Pancreas (tissue), 10 donors: Measurements from ENCODE around the gene TEX11. TPM values are rescaled to one million over a fixed set of nuclear protein-coding genes. Genes with fewer than 3 reads are reported as not detected.
A peak's percentile ranks its signal among the peaks of the same experiment; 100 is the strongest.
"Not testable (repeated sequence)": the region's sequence is repeated elsewhere in the genome, so short reads cannot be mapped to it uniquely, and the experiment has no call there.

Source experiments
- ATAC-seq, 4 donors: fragments of 200-7000 bp; cut with Tn5 transposase; one replicate each; pipeline versions ENCODE4 v1.8.0 to v1.9.1; 2020; ENCODE audit warnings: mild to moderate bottlenecking in 4 of 4, moderate library complexity in 4 of 4
- DNase-seq, 6 donors: peaks; one replicate each; pipeline ENCODE4 v3.0.0-alpha.2; 2020
- FAIRE-seq: peaks from 2 replicates; lab custom pipeline; 2012; peaks lifted over from hg19 to GRCh38; lab: Jason Lieb, UNC
- H3K27ac ChIP-seq, 4 donors: fragments of 200-600 bp; sonication (generic); 1 replicate in 3 of 4; 2 replicates in 1 of 4; pipeline versions ENCODE4 v1.5.0 to v1.8.0; 2020
- H3K27me3 ChIP-seq, 4 donors: fragments of 200-600 bp; one replicate each; pipeline ENCODE4 v1.8.0; 2021
- H3K36me3 ChIP-seq, 3 donors: fragments of 200-600 bp; sonication (generic) in 1 of 3; one replicate each; pipeline versions ENCODE4 v1.5.0 to v1.8.0; 2020 to 2021
- H3K4me1 ChIP-seq, 3 donors: fragments of 200-600 bp; one replicate each; pipeline ENCODE4 v1.8.0; 2021
- H3K4me3 ChIP-seq, 4 donors: fragments of 200-600 bp; sonication (generic) in 2 of 4; one replicate each; pipeline versions ENCODE4 v1.5.0 to v1.8.0; 2020 to 2021
- H3K9me3 ChIP-seq, 4 donors: fragments of 200-600 bp; one replicate each; pipeline ENCODE4 v1.8.0; 2021
- WGBS, 2 donors: extraction: QIAGEN DNeasy Blood & Tissue Kit; methylation state at CpG; one replicate each; pipeline ENCODE4 v1.1.7; 2013; 5-methylcytosine and 5-hydroxymethylcytosine counted together
- intact Hi-C, 3 donors: fragments of 100-400 bp; cut with DNase I; formaldehyde crosslinking; loops; one replicate each; pipeline versions ENCODE4 v1.11.1 to v1.14.2; 2022
- polyA plus RNA-seq, 2 donors: library from polyadenylated mRNA; stranded (reverse); fragments of 200-250 nt; gene quantifications; one replicate each; pipeline ENCODE4 v1.2.3, GENCODE V29; 2013
- total RNA-seq, 6 donors: library from RNA; stranded (reverse); fragmentation: NEBNext Ultra II Directional in 4 of 6; extraction: Animal tissue kit (Norgen Biotek cat#: 25700) in 4 of 6; gene quantifications; one replicate each; pipeline versions ENCODE4 v1.2.1 to v1.2.4, GENCODE V29; 2021 to 2023
- TF ChIP-seq, protein P1 (sequence below), 4 donors: fragments of 200-600 bp; sonication (generic) in 3 of 4; IDR thresholded peaks; one replicate each; pipeline versions ENCODE4 v1.5.0 to v1.8.0; 2021; ENCODE audit warnings: antibody characterized with exemption in 4 of 4
- donor health status: healthy with polysubstance abuse.
- donor health status: DM: no; HTN: no; CAD: no; lungs with moderate emphysema.
- donor health status: DM: no; HTN: no; CAD: no.
- donor health status: control.
- donor health status: control.
- donor health status: Bipolar disorder and iron deficiency.
- donor health status: DM: yes; HTN: yes; CAD: no.
- donor health status: DM: no; HTN: no; CAD: no.
- donor health status: DM: no; HTN: no; CAD: no.
- donor health status: DM: yes; HTN: yes; CAD: no.

The TEX11 gene
- total and polyA plus RNA-seq, 8 donors, result 0.75 to 9.0 (median 3.5) TPM

DNA sequence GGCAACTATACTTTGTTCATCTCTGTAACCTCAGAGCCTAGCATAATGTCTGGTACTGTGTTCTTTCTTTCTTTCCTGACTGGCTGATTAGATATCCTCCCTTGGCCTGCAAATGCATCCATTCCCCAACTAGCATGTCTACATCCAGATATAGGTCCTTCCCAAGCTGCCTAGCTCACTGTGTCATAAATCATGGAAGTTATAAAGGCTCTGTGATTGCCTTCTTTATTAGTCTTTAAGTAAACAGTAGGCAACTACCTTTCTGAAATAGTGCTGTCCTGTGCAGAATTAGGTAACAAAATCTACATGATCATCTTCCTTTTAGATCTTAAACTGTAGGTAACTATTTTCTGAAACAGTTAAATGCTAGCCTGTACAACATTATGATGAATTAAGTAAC lies 239.4 kb downstream of the TEX11 start:
- Histone ChIP-seq H3K4me3 (no peak overlapping the region), H3K9me3 (no peaks in the 10 kb centered on the region), H3K4me1 (no peaks in the 10 kb centered on the region), H3K27me3 (no peaks in the 10 kb centered on the region), H3K27ac (no peak overlapping the region), H3K36me3 (no peaks in the 10 kb centered on the region)
- FAIRE-seq (no peak), DNase-seq (no peak), ATAC-seq (no peak)
- intact Hi-C loops, result loop anchor here in 1 of 3 donors (10.0 kb wide), 1 partner anchor 244 kb away; the partner anchor contains the start of gene GDPD2
- TF ChIP-seq, protein P1, sequence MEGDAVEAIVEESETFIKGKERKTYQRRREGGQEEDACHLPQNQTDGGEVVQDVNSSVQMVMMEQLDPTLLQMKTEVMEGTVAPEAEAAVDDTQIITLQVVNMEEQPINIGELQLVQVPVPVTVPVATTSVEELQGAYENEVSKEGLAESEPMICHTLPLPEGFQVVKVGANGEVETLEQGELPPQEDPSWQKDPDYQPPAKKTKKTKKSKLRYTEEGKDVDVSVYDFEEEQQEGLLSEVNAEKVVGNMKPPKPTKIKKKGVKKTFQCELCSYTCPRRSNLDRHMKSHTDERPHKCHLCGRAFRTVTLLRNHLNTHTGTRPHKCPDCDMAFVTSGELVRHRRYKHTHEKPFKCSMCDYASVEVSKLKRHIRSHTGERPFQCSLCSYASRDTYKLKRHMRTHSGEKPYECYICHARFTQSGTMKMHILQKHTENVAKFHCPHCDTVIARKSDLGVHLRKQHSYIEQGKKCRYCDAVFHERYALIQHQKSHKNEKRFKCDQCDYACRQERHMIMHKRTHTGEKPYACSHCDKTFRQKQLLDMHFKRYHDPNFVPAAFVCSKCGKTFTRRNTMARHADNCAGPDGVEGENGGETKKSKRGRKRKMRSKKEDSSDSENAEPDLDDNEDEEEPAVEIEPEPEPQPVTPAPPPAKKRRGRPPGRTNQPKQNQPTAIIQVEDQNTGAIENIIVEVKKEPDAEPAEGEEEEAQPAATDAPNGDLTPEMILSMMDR (IDR thresholded peaks at IDR 0.05), result no peak

DNA sequence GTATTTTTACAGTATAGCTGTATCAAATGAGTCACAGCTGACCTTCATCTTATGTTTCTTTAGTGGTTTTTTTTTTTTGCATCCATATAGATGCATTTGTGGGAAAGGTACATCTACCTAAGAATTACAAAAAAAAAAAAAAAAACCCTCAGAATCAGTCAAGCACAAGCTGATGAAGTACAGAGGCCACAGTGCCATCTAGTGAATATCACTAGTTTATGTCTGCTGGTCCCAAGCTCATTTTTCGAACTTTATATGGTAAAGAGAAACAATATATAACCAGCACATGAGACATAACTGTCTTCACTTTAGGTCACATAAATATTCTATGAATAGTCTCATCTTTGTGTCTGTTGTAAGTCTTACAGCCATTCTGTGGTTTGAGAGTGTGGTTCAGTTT lies 243.8 kb downstream of the TEX11 start:
- Histone ChIP-seq H3K27ac (no peak overlapping the region), H3K36me3 (no peaks in the 10 kb centered on the region), H3K9me3 (no peaks in the 10 kb centered on the region), H3K4me3 (no peak overlapping the region), H3K4me1 (no peaks in the 10 kb centered on the region), H3K27me3 (peaks cover 0 to 4% (median 0%) of the 10 kb centered on the region in 4 donors)
- WGBS, 2 donors, result 3 to 17% methylated on average over 1 of the region's 1 CpG
- intact Hi-C loops, result loop anchor here in 1 of 3 donors (10.0 kb wide), 1 partner anchor 240 kb away; the partner anchor contains the start of gene GDPD2
- ATAC-seq (peak; percentile 53 to 80 (median 64)), DNase-seq (peak in 2 of 6 donors; percentile 1 to 12), FAIRE-seq (peak; percentile 95)
- TF ChIP-seq, protein P1 (IDR thresholded peaks at IDR 0.05), result peak in 1 of 4 donors; percentile 20

DNA sequence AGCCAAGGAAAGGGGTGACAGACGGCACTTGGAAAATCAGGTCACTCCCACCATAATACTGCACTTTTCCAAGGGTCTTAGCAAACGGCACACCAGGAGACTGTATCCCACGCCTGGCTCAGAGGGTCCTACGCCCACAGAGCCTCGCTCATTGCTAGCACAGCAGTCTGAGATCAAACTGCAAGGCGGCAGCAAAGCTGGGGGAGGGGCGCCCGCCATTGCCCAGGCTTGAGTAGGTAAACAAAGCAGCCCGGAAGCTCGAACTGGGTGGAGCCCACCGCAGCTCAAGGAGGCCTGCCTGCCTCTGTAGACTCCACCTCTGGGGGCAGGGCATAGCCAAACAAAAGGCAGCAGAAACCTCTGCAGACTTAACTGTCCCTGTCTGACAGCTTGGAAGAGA lies 247.4 kb downstream of the TEX11 start:
- H3K27ac ChIP-seq, FAIRE-seq, H3K4me3 ChIP-seq: not testable (repeated sequence)

DNA sequence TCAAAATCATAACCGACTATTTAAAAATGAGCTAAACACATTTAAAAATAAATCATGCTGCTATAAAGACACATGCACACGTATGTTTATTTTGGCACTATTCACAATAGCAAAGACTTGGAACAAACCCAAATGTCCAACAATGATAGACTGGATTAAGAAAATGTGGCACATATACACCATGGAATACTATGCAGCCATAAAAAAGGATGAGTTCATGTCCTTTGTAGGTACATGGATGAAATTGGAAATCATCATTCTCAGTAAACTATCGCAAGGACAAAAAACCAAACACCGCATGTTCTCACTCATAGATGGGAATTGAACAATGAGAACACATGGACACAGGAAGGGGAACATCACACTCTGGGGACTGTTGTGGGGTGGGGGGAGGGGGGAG lies 251.0 kb downstream of the TEX11 start:
- H3K9me3 ChIP-seq, H3K4me1 ChIP-seq, intact Hi-C loops, H3K27ac ChIP-seq, FAIRE-seq, DNase-seq, H3K4me3 ChIP-seq, ATAC-seq, H3K36me3 ChIP-seq, H3K27me3 ChIP-seq: not testable (repeated sequence)
- 54 to 61% methylated on average over 2 of the region's 4 CpGs for WGBS, 2 donors

More for the DNA sequence above, 247.4 kb downstream of the TEX11 start:
- not testable (repeated sequence) for ATAC-seq, H3K4me1 ChIP-seq, H3K9me3 ChIP-seq, DNase-seq, H3K27me3 ChIP-seq, H3K36me3 ChIP-seq
- WGBS, 2 donors, result 56 to 62% methylated on average over 8 to 11 of the region's 11 CpGs
- intact Hi-C loops, result loop anchor here in 1 of 3 donors (10.0 kb wide), 1 partner anchor 236 kb away; the partner anchor contains the start of gene GDPD2

DNA sequence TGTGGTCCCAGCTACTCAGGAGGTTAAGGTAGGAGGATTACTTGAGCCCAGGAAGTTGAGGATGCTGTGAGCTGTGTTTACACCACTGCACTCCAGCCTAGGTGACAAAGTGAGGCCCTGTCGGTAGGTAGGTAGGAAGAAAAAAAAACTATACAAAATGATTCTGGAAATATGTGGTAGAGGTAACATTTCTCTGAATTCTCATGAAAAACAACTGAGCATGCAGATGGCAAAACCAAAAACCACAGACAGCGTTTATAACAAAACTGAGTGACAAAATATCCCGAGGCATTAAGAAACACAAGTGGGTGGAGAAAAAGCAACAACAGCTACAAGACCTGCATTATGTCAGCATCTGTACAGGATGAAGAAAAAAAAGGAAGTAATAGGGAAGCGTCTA lies 252.2 kb downstream of the TEX11 start:
- FAIRE-seq (peak; percentile 20), ATAC-seq (no peak), DNase-seq (no peak)
- 64 to 83% methylated on average over 4 of the region's 4 CpGs for WGBS, 2 donors
- H3K36me3 ChIP-seq, result no peaks in the 10 kb centered on the region
- H3K27me3 ChIP-seq, result peaks cover 0 to 16% (median 0%) of the 10 kb centered on the region in 4 donors
- no peak overlapping the region for H3K4me3 ChIP-seq
- H3K27ac ChIP-seq, result no peak overlapping the region
- TF ChIP-seq, protein P1 (IDR thresholded peaks at IDR 0.05), result no peak
- intact Hi-C loops, result no loop called here
- H3K4me1 ChIP-seq, result no peaks in the 10 kb centered on the region
- no peaks in the 10 kb centered on the region for H3K9me3 ChIP-seq

DNA sequence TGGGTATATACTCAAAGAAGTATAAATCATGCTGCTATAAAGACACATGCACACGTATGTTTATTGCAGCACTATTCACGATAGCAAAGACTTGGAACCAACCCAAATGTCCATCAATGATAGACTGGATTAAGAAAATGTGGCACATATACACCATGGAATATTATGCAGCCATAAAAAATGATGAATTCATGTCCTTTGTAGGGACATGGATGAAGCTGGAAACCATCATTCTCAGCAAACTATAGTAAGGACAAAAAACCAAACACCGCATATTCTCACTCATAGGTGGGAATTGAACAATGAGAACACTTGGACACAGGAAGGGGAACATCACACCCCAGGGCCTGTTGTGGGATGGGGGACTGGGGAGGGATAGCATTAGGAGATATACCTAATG lies 260.6 kb downstream of the TEX11 start:
- 79 to 83% methylated on average over 3 of the region's 3 CpGs for WGBS, 2 donors
- intact Hi-C loops, FAIRE-seq, H3K36me3 ChIP-seq, H3K4me1 ChIP-seq, DNase-seq, H3K27ac ChIP-seq, ATAC-seq, H3K9me3 ChIP-seq, H3K4me3 ChIP-seq: not testable (repeated sequence)
- peaks cover 0 to 12% (median 0%) of the 10 kb centered on the region in 4 donors for H3K27me3 ChIP-seq
